ENCODE data around the gene COL27A1. TPM values are rescaled to one million over a fixed set of nuclear protein-coding genes. Genes with fewer than 3 reads are reported as not detected.

Gene COL27A1
- polyA plus RNA-seq, 10 donors = 23.5 to 47.3 (median 33.0) TPM

DNA sequence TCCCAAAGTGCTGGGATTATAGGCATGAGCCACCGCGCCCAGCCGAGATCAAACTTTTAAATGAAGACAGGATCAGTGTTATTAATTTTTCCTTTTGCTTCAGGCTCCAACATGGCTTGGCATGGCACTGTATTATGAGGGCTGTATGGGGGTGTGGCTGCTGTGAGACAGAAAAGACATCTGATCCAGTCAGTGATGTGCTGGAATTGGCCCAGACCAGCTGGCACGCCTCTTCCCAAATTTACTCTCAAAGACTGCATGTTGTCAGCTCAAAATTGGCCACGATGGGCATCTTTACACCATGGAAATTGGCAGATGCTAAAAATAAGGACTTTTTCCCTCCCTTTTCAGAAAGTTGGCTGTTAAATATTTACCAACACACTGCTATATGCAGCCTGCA lies 12.1 kb upstream of the COL27A1 start:
- peak in 1 of 3 donors; percentile 22 for DNase-seq

- DNase-seq = no peak
Observed at GRCh38 chr9:114146735-114147134, 8.6 kb upstream of the COL27A1 start.

DNA sequence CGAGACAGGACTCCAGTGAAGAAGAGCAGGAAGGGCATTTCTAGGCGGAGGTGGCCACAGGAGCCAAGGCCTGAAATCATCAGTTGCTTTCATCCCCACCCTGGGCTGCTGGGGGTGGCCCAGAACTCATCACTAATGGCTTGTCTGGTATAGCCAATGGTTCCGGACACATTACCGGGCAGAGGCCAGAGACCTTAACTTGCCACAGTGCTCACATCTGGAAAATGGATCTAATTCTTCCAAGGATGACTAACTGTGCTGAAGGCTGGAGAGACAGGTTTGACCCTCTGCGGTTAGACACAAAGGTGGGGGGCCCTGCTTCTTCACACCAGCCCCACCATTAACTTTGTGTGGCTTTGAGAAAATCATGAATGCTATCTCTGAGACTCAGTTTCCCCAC lies 6.2 kb upstream of the COL27A1 start:
- DNase-seq = no peak

- no peak for DNase-seq
Observed at GRCh38 chr9:114149765-114150340, 5.5 kb upstream of the COL27A1 start.

DNA sequence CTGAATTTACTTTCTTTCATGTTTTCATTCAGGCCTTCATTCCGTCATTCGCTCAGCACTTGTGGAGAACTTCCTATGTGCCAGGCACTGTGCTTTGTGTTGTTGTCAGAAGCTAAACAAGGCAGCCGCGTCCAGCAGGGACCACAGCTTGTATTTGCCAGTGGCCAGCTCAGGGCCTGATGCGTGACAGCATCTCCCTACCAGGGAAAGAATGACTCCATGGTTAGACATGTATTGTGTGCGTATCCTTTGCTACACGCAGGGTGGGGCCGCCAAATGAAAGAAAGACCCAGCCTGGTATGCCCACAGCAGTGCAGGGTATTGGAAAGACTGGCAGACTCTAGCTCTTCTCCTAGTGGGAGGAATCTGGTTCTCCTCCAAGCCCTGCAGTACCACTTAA lies 4.7 kb upstream of the COL27A1 start:
- DNase-seq = no peak

DNA sequence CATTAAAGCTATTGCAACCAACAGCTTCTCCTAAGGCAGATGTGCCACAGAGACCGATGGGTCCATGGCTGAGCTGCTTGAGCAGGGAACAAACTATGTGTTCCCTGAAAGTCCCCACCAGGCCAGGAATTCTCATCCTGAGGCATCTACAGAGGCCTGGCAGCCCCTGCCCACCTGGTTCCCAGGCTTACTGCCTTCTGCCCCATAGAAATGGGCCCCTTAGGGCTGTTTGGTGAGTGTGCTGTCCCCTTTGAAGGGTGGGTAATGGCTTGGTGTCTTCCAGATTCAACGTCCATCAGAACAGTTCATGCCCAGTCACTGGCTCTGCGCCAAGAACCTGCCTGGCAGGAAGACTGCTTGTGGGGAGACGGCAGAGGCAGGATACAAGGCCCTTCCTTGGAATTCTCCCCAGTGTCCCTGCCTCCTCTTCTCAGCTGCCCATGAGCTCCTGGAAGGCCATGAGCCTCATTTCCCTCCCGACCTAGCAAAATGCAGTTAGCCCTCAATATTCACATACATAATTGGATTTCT lies 3.8 kb upstream of the COL27A1 start:
- no peak for DNase-seq

DNA sequence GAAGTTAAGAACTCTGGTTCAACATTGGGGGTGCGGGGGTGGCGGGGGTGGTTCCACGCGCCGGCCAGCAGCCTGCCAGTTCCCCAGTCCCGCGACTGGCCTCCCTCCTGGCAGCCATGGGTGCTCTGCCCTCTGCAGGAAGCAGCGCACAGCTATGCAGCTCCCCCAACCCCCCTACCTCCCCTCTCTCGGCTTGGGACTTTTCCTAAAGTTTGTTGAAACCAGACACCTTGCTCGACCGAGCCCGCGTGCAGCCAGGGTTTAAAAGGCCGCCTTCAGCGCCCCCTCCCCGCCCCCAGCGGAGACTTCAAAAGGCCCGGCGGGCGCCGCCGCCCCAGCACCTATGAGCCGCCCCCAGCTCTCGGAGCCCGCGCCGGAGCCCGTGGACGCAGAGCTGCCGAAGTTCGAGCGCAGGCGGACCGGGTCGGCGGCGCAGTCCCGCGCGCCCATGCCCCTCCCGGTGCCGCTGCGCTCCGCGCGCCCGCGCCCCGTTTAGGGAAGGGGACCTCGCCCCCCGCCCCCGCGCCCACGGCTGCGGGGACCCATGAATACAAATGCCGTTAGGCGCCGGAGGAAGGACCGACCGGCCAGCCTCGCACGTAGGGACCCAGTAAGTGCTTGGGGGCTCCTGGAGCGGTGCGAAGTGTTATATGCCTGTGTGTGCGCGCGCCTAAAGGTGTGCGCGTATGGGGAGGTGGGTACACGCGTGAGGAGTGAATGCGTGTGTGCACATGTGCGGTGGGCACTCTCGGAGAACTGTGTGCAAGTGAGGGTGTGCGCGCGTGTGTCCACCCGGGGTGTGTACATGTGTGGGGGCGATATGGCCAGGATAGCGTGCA lies 1.4 kb upstream of the COL27A1 start:
- peak in 1 of 3 donors; percentile 74 for DNase-seq

GRCh38 chr9:114154600-114155102 lies 686 bp upstream of the COL27A1 start:
- DNase-seq = no peak

- peak in 1 of 3 donors; percentile 62 for DNase-seq
Observed at GRCh38 chr9:114155995-114156656, 789 bp downstream of the COL27A1 start.

- peak in 2 of 3 donors; percentile 66 to 90 for DNase-seq
Observed at GRCh38 chr9:114156657-114157421, 1.5 kb downstream of the COL27A1 start.

DNA sequence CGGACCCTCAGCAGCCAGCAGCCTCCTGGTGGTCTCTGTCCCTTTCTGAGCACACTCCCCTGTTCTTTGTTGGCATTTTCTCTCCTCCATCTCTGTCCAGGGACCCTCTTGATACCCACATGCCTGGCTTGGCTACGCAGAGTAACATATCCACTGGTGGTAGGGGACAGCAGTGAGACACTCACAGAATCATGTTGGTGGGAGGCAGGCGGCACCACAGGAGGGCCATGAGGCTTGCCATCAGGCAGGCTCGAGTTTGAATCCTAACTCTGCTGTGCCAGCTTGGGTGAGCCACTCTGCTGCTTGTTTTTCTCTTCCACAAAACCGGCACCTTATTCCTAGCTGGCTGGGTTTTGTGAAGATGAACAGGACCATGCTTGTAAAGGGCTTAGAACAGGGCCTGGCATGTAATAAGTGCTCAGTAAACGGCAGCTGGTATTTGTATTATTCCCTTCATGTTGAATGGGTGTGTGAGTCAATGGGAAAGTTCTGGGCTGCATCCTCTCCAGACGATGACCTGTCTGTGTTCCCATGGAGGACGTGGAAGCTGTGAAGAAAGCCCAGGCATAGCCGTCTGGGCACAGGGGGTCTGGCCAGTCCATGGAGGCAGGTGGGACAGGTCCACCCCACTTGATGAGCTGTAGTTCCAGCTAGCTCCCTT lies 2.3 kb downstream of the COL27A1 start:
- no peak for DNase-seq

DNA sequence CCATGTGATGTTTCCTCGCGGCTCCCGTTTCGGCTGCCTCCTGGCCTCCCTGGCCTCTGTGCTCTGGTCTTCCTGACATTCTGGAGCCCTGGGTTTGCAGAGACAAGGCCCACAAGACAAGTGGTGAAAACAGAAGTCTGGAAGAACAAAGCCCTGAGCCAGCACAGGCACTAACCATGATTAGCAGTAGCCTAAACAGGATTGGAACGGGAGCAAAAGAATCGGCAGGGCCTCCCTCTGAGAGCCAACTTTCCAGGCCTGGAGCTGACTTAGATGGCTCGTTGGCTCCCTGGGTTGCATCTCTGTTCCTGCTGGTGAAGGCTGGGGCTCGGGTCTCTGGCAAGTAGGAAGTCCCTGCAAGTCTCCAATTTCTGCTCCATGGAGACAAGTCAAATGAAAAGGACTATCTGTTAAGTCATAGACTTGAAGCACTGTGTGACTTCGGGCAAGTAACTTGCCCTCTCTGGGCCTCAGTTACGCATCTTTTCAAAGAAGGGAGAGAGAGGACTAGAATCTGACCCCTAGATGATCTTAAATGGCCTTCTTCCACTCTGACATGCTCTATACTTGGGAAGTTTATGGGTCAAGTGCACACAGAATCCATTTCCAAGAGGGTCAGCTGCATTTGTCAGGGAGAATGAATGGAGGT lies 3.3 kb downstream of the COL27A1 start:
- no peak for DNase-seq

DNA sequence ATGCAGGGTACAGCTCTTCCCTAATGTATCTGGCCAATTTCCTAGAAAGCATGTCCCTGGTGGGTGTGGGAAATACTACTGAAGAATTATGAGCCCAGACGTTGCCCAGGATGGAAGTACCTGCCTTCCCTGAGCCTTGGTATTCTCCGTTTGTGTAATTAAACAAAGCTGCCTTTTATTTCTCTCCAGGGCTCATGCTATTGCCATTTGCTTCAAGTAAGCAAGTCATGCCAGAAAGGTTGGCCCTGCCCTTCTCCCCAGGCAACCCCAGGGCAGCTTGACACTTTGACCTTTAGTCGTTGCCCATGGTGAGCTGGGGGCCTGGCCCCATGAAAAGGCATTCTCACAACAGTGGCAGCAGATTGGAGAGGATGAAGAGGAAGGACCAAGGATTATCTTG lies 4.4 kb downstream of the COL27A1 start:
- no peak for DNase-seq

DNA sequence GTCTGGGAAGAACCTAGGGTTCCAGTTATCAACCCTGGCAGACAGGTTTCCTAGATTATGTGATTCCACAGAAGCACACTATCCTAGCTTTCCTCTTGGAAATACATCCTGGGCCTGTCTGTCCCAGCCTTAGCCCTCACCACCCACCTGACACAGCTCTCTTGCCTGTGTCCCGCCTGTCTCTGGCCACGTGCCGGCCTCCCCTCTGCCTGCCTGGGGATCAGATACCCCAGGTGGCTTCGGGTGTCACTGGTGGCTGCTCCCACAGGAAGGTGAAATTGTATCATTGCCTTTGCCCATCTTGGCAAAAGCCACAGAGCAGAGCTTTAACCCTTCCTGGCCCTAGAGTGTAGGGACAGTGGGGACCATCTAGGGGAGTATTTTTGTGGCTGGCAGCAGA lies 6.2 kb downstream of the COL27A1 start:
- DNase-seq = no peak

GRCh38 chr9:114163517-114163951 lies 8.2 kb downstream of the COL27A1 start:
- peak in 2 of 3 donors; percentile 77 to 93 for DNase-seq

- no peak for DNase-seq
Observed at GRCh38 chr9:114164191-114164794, 9.0 kb downstream of the COL27A1 start.

- no peak for DNase-seq
Observed at GRCh38 chr9:114165407-114166102, 10.2 kb downstream of the COL27A1 start.

DNA sequence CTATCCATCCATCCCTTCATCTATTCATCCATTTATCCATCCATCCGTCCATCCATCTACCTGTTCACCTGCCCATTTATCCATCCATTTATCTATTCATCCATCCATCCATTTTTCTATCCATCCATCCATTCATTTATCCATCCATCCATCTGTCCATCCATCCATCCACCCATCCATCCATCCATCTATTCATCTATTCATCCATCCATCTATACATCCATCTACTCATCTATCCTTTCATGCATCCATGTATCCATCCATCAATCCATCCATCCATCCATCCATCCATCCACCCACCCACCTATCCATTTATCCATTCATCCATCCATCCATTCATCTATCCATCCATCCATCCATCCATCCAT lies 10.8 kb downstream of the COL27A1 start:
- no peak for DNase-seq
